ENCODE data around the gene IL1RN. TPM values are rescaled to one million over a fixed set of nuclear protein-coding genes. Genes with fewer than 3 reads are reported as not detected.

Gene IL1RN
- total RNA-seq, 1 donor from 2014 or later, result not detected

- no peaks in the 10 kb centered on the region for H3K27me3 ChIP-seq
- no peak overlapping the region for H3K4me2 ChIP-seq
Observed at GRCh38 chr2:113182471-113183260, 55.3 kb downstream of the IL1RN start.

GRCh38 chr2:113183264-113183663 is 55.9 kb downstream of the IL1RN start:
- Histone ChIP-seq H3K9ac (no peak overlapping the region), H3K4me1 (no peaks in the 10 kb centered on the region), H2AFZ (replicated peaks) (no peak overlapping the region), H3K36me3 (no peaks in the 10 kb centered on the region), H3K79me2 (ENCODE audit: low read depth) (no peaks in the 10 kb centered on the region), H3K4me2 (no peak overlapping the region), H3K9me3 (ENCODE audit: low read depth) (no peaks in the 10 kb centered on the region), H3F3A (ENCODE audit: low read depth) (no peaks in the 10 kb centered on the region), H3K4me3 (no peak overlapping the region), H3K27ac (no peak overlapping the region), H3K27me3 (no peaks in the 10 kb centered on the region), H4K20me1 (ENCODE audit: low read depth) (no peaks in the 10 kb centered on the region)
- Mint-ChIP-seq H3K27me3 (ENCODE audit: insufficient read depth, low read depth) (peaks cover 5% of the 10 kb centered on the region), H3K4me1 (peaks cover 13% of the 10 kb centered on the region), H3K9me3 (no peaks in the 10 kb centered on the region), H3K27ac (no peak overlapping the region), H3K36me3 (no peaks in the 10 kb centered on the region), H3K4me3 (no peak overlapping the region)
- no peak for TF ChIP-seq CTCF (IDR thresholded peaks at IDR 0.05)
- no peak for TF ChIP-seq EZH2phosphoT487 (IDR thresholded peaks at IDR 0.05)
- TF ChIP-seq EZH2 (IDR thresholded peaks at IDR 0.05), result no peak
- DNase-seq (ENCODE audit: low spot score), result no peak

More at GRCh38 chr2:113182471-113183260, 55.3 kb downstream of the IL1RN start:
- H3K4me1 ChIP-seq, result no peaks in the 10 kb centered on the region
- no peaks in the 10 kb centered on the region for H3K9me3 ChIP-seq (ENCODE audit: low read depth)
- no peak overlapping the region for H3K27ac Mint-ChIP-seq
- no peak overlapping the region for H3K27ac ChIP-seq
- TF ChIP-seq EZH2phosphoT487 (IDR thresholded peaks at IDR 0.05), result no peak
- TF ChIP-seq EZH2 (IDR thresholded peaks at IDR 0.05), result no peak
- no peak for TF ChIP-seq CTCF (IDR thresholded peaks at IDR 0.05)
- peaks cover 13% of the 10 kb centered on the region for H3K4me1 Mint-ChIP-seq
- H4K20me1 ChIP-seq (ENCODE audit: low read depth), result no peaks in the 10 kb centered on the region
- H3K27me3 Mint-ChIP-seq (ENCODE audit: insufficient read depth, low read depth), result peaks cover 5% of the 10 kb centered on the region
- H3K9me3 Mint-ChIP-seq, result no peaks in the 10 kb centered on the region
- no peak overlapping the region for H3K4me3 ChIP-seq
- no peak overlapping the region for H3K4me3 Mint-ChIP-seq
- H3K79me2 ChIP-seq (ENCODE audit: low read depth), result no peaks in the 10 kb centered on the region
- DNase-seq (ENCODE audit: low spot score), result no peak
- no peak overlapping the region for H2AFZ ChIP-seq (replicated peaks)
- no peak overlapping the region for H3K9ac ChIP-seq
- H3F3A ChIP-seq (ENCODE audit: low read depth), result no peaks in the 10 kb centered on the region
- no peaks in the 10 kb centered on the region for H3K36me3 ChIP-seq
- H3K36me3 Mint-ChIP-seq, result no peaks in the 10 kb centered on the region

Small RNA genes lying within 50 kb of the gene (small RNA-seq; reads per million reads assigned to genes)
- gene RNU6-1180P, result not detected

Other genes starting within 250 kb of the IL1RN start
- gene IL37, start 216.4 kb upstream of the IL1RN start, total RNA-seq (ENCODE audit: low replicate concordance), result 0.93 TPM in 1 of 2 replicates, not detected in the other
- gene IL36G, start 149.6 kb upstream of the IL1RN start, total RNA-seq (ENCODE audit: low replicate concordance), result 0.59 and 1.3 TPM in 2 replicates
- gene IL36A, start 122.1 kb upstream of the IL1RN start, total RNA-seq (ENCODE audit: low replicate concordance), result not detected in 2 replicates
- gene IL36B, start 74.7 kb upstream of the IL1RN start, total RNA-seq (ENCODE audit: low replicate concordance), result not detected in 2 replicates
- gene IL36RN, start 68.4 kb upstream of the IL1RN start, total RNA-seq (ENCODE audit: low replicate concordance), result not detected in 2 replicates
- not detected in 2 replicates for gene IL1F10, start 59.6 kb upstream of the IL1RN start, total RNA-seq (ENCODE audit: low replicate concordance)
- gene PSD4, start 46.4 kb downstream of the IL1RN start, total RNA-seq (ENCODE audit: low replicate concordance), result 0.02 and 0.87 TPM in 2 replicates
- 1.4 and 2.9 TPM in 2 replicates for gene PAX8, start 151.3 kb downstream of the IL1RN start, total RNA-seq (ENCODE audit: low replicate concordance)

All from neural progenitor cell (in vitro differentiated cells).